ENCODE data around the gene HIF3A.

HIF3A gene

GRCh38 chr19:46279177-46279576 is 17.7 kb upstream of the HIF3A start:
- Histone ChIP-seq H3K36me3 (replicated peaks) (no peaks in the 10 kb centered on the region), H3K4me3 (no peak overlapping the region), H3K27me3 (ENCODE audit: low read depth) (peaks cover 7% of the 10 kb centered on the region), H3K4me1 (no peaks in the 10 kb centered on the region), H3K9me3 (no peaks in the 10 kb centered on the region)
- in situ Hi-C loops (cut with MboI; ENCODE audit: low sequenced_read_pairs) = no loop called here
- no peak for DNase-seq (ENCODE audit: low spot score in 2 of 2)

- no peaks in the 10 kb centered on the region for H3K36me3 ChIP-seq (replicated peaks)
- no peaks in the 10 kb centered on the region for H3K9me3 ChIP-seq
- H3K27me3 ChIP-seq (ENCODE audit: low read depth) = peaks cover 5% of the 10 kb centered on the region
- DNase-seq (ENCODE audit: low spot score in 2 of 2) = no peak
- in situ Hi-C loops (cut with MboI; ENCODE audit: low sequenced_read_pairs) = loop anchor here (5.0 kb wide), 1 partner anchor 204 kb away; no protein-coding TSS in a partner anchor
- no peak overlapping the region for H3K4me3 ChIP-seq
- H3K4me1 ChIP-seq = no peaks in the 10 kb centered on the region
Observed at GRCh38 chr19:46283771-46284170, 13.1 kb upstream of the HIF3A start.

GRCh38 chr19:46284635-46285034 is 12.2 kb upstream of the HIF3A start:
- H3K9me3 ChIP-seq = no peaks in the 10 kb centered on the region
- H3K4me3 ChIP-seq = no peak overlapping the region
- H3K27me3 ChIP-seq (ENCODE audit: low read depth) = no peaks in the 10 kb centered on the region
- H3K4me1 ChIP-seq = no peaks in the 10 kb centered on the region
- H3K36me3 ChIP-seq (replicated peaks) = no peaks in the 10 kb centered on the region
- in situ Hi-C loops (cut with MboI; ENCODE audit: low sequenced_read_pairs) = loop anchor here (5.0 kb wide), 1 partner anchor 203 kb away; no protein-coding TSS in a partner anchor
- DNase-seq (ENCODE audit: low spot score in 2 of 2) = no peak

DNA sequence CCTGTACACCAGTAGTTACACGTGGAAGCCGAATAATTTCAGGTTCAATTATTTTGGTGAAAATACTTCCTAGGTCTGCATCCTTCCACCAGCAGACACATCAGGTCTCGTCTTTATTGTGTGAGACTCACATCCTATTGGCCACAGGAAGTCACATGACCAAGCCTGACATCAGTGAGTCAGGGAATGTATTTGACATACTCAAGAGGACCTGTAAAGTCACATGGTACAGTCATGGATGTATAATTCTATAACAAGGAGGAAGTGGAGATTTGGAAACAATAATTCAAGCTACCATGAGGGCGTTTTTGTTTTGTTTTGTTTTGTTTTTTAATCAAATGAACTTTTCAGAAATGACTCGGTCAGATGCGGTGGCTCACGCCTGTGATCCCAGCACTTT is 9.3 kb upstream of the HIF3A start:
- H3K4me3 ChIP-seq = no peak overlapping the region
- H3K4me1 ChIP-seq = no peaks in the 10 kb centered on the region
- H3K9me3 ChIP-seq = no peaks in the 10 kb centered on the region
- in situ Hi-C loops (cut with MboI; ENCODE audit: low sequenced_read_pairs) = no loop called here
- H3K27me3 ChIP-seq (ENCODE audit: low read depth) = 0 out of 2 replicates have a peak, but pooled peaks cover 4% of the 10 kb centered on the region
- no peaks in the 10 kb centered on the region for H3K36me3 ChIP-seq (replicated peaks)
- DNase-seq (ENCODE audit: low spot score in 2 of 2) = peak in 1 of 2 experiments; percentile 24

DNA sequence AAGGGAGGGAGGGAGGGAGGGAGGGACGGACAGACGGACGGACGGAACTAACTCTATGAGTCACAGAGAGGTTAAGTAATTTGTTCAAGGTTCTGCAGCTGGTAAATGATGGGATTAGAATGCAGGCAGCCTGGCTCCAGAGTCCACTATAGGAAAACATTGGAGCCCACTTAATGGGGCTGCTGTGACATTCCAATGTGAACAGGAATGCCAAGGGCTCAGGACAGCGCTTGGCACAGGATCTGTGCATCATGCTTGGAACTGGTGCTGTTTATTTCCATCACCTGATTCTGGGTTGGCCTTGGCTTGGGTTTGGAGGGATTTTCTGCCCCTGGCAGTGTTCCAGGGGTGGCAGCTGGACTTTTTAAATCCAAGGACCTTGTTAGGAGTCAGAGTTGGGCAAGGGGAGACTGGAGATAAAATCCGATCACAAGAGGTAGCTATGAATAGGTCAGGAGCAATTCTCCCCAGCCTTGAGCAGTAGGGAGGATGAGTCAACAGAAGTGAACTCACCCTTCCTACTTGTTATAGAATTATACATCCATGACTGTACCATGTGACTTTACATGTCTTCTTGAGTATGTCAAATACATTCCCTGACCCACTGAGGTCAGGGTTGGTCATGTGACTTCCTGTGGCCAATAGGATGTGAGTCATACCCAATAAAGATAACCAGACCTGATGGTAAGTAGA is 7.8 kb upstream of the HIF3A start:
- H3K4me1 ChIP-seq = no peaks in the 10 kb centered on the region
- H3K4me3 ChIP-seq = no peak overlapping the region
- H3K36me3 ChIP-seq (replicated peaks) = no peaks in the 10 kb centered on the region
- DNase-seq (ENCODE audit: low spot score in 2 of 2) = no peak
- in situ Hi-C loops (cut with MboI; ENCODE audit: low sequenced_read_pairs) = no loop called here
- no peaks in the 10 kb centered on the region for H3K9me3 ChIP-seq
- peaks cover 6% of the 10 kb centered on the region for H3K27me3 ChIP-seq (ENCODE audit: low read depth)

DNA sequence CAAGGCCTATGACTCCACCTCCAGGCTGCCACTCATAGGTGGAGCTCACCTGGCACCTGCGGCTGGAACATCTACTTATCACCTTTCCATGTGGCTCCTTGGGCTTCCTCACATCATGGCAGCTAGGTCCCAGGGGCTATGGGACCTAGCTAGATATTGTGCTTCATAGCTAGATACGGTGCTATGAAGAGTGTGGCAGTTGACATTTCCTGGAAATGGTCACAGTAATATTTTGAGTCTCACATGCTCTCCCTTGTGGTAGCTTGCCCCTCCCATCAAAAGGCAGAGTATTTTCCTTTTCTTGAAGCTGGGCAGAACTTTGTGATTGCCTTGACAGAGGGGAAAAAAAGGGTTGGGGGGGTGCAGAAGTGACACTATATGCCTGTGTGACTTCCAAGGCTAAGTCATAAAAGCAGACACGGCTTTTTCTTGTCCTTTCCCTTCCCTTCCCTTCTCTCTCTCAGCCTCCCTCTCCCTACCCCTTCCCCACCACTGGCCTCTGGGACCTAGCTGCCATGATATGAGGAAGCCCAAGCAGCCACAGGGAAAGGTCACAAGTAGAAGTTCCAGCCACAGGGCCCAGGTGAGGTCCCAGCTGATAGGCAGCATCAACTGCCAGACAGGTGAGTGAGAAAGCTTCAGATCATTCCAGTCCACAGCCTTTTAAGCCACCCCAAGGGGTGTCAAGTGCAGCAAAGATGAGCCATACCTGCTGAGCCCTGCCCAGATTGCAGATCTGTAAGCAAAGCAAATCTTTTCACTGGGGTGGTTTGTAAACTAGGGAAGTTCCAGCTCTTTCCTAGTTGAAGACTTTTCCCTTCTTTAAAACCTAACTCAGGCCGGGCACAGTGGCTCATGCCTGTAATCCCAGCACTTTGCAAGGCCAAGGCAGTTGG is 6.9 kb upstream of the HIF3A start:
- no peaks in the 10 kb centered on the region for H3K9me3 ChIP-seq
- in situ Hi-C loops (cut with MboI; ENCODE audit: low sequenced_read_pairs) = no loop called here
- H3K27me3 ChIP-seq (ENCODE audit: low read depth) = peaks cover 10% of the 10 kb centered on the region
- no peak for DNase-seq (ENCODE audit: low spot score in 2 of 2)
- H3K4me1 ChIP-seq = no peaks in the 10 kb centered on the region
- no peak overlapping the region for H3K4me3 ChIP-seq
- no peaks in the 10 kb centered on the region for H3K36me3 ChIP-seq (replicated peaks)

GRCh38 chr19:46291829-46292228 is 5.0 kb upstream of the HIF3A start:
- DNase-seq (ENCODE audit: low spot score in 2 of 2) = no peak
- Histone ChIP-seq H3K36me3 (replicated peaks) (no peaks in the 10 kb centered on the region), H3K27me3 (ENCODE audit: low read depth) (peaks cover 14% of the 10 kb centered on the region), H3K4me3 (no peak overlapping the region), H3K9me3 (no peaks in the 10 kb centered on the region), H3K4me1 (no peaks in the 10 kb centered on the region)
- in situ Hi-C loops (cut with MboI; ENCODE audit: low sequenced_read_pairs) = no loop called here

DNA sequence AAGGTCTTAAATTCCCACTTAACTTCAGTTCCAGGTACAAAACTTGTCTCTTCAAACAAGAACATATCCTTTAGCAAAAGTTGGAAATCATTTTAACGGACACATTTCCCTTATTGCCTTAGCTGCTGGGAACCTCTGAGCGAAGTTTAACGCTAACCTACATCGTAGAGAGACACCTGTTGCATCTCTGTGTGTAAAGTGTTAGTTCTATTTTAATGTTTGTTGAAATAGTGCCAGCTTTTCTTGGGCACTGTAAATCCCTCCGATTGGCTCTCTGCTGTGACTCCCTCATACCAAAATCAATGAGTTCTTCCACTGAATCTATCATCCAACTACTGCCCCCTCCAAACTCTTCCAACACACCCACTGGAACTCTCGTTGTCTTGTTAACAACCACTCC is 2.3 kb upstream of the HIF3A start:
- H3K36me3 ChIP-seq (replicated peaks) = no peaks in the 10 kb centered on the region
- no peaks in the 10 kb centered on the region for H3K9me3 ChIP-seq
- H3K27me3 ChIP-seq (ENCODE audit: low read depth) = peaks cover 14% of the 10 kb centered on the region
- H3K4me3 ChIP-seq = no peak overlapping the region
- in situ Hi-C loops (cut with MboI; ENCODE audit: low sequenced_read_pairs) = no loop called here
- no peak for DNase-seq (ENCODE audit: low spot score in 2 of 2)
- H3K4me1 ChIP-seq = peaks cover 6% of the 10 kb centered on the region

GRCh38 chr19:46295401-46296201 is 1.2 kb upstream of the HIF3A start:
- in situ Hi-C loops (cut with MboI; ENCODE audit: low sequenced_read_pairs) = no loop called here
- H3K27me3 ChIP-seq (ENCODE audit: low read depth) = peaks cover 14% of the 10 kb centered on the region

DNA sequence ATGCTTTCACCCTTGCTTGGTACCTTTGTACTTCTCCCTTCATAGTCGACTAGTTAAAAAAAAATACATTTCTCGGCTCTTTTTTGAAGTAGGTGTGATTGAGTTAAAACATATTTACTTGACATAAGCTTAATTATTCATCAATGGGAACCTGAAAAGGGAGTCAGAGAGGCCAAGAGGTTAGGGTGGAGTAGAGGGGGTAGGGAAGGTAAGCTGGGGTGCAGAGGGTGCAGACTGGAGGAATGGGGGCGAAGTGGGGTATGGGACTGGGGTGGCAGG is 701 bp upstream of the HIF3A start:
- H3K9me3 ChIP-seq = no peaks in the 10 kb centered on the region
- peaks cover 9% of the 10 kb centered on the region for H3K4me1 ChIP-seq
- peaks cover 11% of the 10 kb centered on the region for H3K27me3 ChIP-seq (ENCODE audit: low read depth)
- no peaks in the 10 kb centered on the region for H3K36me3 ChIP-seq (replicated peaks)
- no peak overlapping the region for H3K4me3 ChIP-seq
- DNase-seq (ENCODE audit: low spot score in 2 of 2) = no peak
- in situ Hi-C loops (cut with MboI; ENCODE audit: low sequenced_read_pairs) = no loop called here

More at GRCh38 chr19:46295401-46296201, 1.2 kb upstream of the HIF3A start:
- no peak for DNase-seq (ENCODE audit: low spot score in 2 of 2)
- Histone ChIP-seq H3K9me3 (no peaks in the 10 kb centered on the region), H3K4me1 (peaks cover 6% of the 10 kb centered on the region), H3K4me3 (no peak overlapping the region), H3K36me3 (replicated peaks) (no peaks in the 10 kb centered on the region)

DNA sequence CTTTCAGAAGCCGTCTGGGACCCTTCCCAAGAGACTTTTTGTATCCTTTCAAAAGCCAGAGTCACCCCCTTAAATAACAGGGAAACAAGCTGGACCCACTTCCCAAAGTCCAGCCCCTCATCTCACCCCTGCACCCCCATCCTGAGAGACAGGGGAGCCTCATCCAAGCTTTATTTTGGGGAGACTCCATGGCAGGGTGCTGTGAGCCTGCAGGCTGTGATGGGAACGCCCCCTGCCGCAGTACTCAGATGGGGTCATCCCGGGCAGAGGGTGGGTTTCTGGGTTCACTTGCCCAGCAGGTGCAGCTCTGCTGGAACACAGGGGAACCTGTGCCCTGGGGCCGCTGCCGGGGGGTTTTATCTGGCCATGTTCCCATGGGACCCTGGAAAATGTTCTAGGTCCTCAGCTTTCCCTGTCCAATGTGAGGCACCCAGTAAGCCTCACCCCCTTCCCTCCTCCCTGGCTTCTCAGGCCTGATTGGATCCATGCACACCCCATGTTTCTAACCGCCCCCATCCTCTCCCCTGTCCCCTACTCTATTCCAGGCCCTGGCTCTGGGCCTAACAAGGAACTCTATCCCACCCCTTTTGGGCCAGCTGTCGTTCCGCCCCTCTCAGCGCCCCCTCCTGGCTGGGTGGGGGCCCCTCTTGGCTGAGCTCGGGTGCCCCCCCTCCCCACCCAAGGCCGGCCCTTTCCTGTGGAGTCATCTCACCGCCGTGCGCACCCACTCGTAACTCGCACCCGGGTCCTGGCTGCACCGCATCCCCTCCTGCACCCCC is 1.0 kb downstream of the HIF3A start:
- DNase-seq (ENCODE audit: low spot score in 2 of 2) = no peak
- H3K27me3 ChIP-seq (ENCODE audit: low read depth) = peaks cover 11% of the 10 kb centered on the region
- peaks cover 9% of the 10 kb centered on the region for H3K4me1 ChIP-seq
- no peaks in the 10 kb centered on the region for H3K9me3 ChIP-seq
- H3K36me3 ChIP-seq (replicated peaks) = no peaks in the 10 kb centered on the region
- H3K4me3 ChIP-seq = no peak overlapping the region
- in situ Hi-C loops (cut with MboI; ENCODE audit: low sequenced_read_pairs) = no loop called here

DNA sequence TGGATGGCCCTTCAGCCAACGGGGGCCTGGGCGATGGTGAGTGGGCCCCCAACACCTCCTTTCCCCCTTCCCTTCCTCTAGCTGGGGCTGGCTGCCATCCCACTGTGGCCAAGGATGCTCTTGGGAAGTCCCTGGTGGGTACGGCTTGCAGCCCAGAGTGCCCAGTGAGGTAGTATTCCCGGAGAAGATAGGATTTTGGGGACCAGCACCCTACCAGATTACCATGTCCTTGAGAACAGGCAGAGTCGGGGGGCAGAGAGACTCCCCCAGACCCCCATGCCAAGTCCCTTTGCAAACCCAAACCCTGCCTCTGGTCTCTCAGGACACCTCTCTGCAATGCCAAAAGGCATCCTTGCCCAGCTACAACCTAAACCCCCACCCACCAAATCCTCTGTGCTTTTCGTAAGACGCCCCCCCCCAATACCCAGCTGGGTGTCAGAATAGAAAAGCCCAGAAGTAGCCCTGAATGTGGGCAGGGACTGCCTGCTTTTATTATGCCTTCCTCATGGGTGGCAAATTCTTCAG is 1.7 kb downstream of the HIF3A start:
- H3K27me3 ChIP-seq (ENCODE audit: low read depth) = peaks cover 11% of the 10 kb centered on the region
- H3K9me3 ChIP-seq = no peaks in the 10 kb centered on the region
- H3K4me1 ChIP-seq = peaks cover 9% of the 10 kb centered on the region
- DNase-seq (ENCODE audit: low spot score in 2 of 2) = no peak
- in situ Hi-C loops (cut with MboI; ENCODE audit: low sequenced_read_pairs) = no loop called here
- no peak overlapping the region for H3K4me3 ChIP-seq
- no peaks in the 10 kb centered on the region for H3K36me3 ChIP-seq (replicated peaks)

DNA sequence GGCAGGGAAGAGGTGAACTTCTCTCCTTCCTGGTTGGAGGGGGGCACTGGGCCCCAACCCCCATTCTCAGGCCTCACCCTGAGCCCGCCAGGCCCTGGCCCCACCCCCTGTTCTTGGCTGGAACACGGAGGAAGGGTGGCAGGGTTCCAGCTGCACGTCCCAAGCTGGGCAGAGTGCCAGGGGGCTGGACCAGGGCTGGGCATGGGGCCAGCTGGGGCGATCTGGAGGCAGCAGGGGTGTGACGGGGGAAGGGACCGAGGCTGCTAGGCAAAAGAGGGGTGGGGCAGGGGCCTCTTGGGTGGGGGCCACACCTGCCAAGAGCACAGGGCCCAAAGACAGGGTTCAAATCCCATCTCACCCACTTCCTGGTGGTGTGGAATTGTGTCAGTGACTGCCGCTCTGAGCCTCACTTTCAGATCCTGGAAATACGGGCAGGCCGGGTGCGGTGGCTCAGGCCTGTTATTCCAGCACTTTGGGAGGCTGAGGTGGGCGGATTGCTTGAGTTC is 2.2 kb downstream of the HIF3A start:
- DNase-seq (ENCODE audit: low spot score in 2 of 2) = peak; percentile 42 to 87
- H3K4me1 ChIP-seq = peaks cover 9% of the 10 kb centered on the region
- H3K9me3 ChIP-seq = no peaks in the 10 kb centered on the region
- H3K4me3 ChIP-seq = no peak overlapping the region
- no peaks in the 10 kb centered on the region for H3K36me3 ChIP-seq (replicated peaks)
- peaks cover 8% of the 10 kb centered on the region for H3K27me3 ChIP-seq (ENCODE audit: low read depth)
- in situ Hi-C loops (cut with MboI; ENCODE audit: low sequenced_read_pairs) = no loop called here

Data from HAP-1 (cell line).